ENCODE results near the gene GPR84. TPM values are rescaled to one million over a fixed set of nuclear protein-coding genes. Genes with fewer than 3 reads are reported as not detected.

Gene GPR84
- polyA plus RNA-seq, 1 of the 3 experiments (the other 2 are of a cell fraction) = 0.03 TPM

DNA sequence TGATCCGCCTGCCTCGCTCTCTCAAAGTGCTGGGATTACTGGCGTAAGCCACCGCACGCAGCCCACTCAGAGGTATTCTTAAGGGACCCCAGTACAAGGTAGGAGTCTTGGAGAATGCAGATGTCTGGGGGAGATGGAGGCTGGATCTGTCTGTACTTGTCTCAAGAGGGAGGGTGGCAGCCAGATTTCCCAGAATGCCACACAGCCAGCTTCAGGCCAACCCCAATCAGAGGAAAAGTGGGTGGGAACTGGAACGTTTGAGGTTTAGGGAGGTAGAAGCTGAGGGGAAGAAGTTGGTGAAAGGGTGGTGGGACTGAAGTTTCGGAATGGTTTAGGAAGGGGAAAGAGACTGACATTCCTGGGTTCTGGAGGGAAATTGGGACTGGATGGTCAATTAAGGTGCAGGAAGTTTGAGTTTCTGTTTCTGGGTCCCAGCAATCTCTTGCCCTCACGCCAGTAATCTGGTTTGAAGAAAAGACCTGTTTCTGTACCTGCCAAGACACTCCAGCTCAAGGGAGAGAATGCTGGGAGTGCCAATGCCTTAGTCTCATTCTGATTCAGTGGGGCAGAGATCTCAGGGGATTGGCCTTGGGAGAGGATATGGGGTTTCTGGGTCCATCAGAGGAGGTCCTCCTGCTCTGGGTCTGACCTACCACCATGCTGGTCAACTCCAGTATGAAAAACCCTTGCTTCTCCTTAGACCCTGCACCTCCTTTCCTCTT is 28.4 kb upstream of the GPR84 start:
- no peak for DNase-seq
- Histone ChIP-seq H3K9ac (no peak overlapping the region), H3K36me3 (replicated peaks in 1 of 2; ENCODE audit: control insufficient read depth in 1 of 2, insufficient read depth in 2 of 2, low read length in 1 of 2) (peaks cover 13 to 17% of the 10 kb centered on the region in 2 experiments), H3K9me3 (no peaks in the 10 kb centered on the region), H2AFZ (ENCODE audit: low read depth) (no peak overlapping the region), H3K4me1 (ENCODE audit: control insufficient read depth in 1 of 2, insufficient read depth in 2 of 2, low read depth in 1 of 2, low read length in 1 of 2) (peaks cover 0 to 19% of the 10 kb centered on the region in 2 experiments; a peak in 1 of 4 replicates), H3K27me3 (ENCODE audit: insufficient read depth) (no peaks in the 10 kb centered on the region), H3K27ac (ENCODE audit: low read depth in 2 of 2, low read length in 1 of 2) (no peak overlapping the region), H4K20me1 (ENCODE audit: insufficient read depth) (no peaks in the 10 kb centered on the region), H3K4me2 (no peak overlapping the region), H3F3A (replicated peaks; ENCODE audit: insufficient read depth) (peaks cover under 1% of the 10 kb centered on the region), H3K79me2 (ENCODE audit: insufficient read depth) (no peaks in the 10 kb centered on the region), H3K4me3 (ENCODE audit: low read depth in 2 of 2, low read length in 1 of 2) (no peak overlapping the region), H3K9me2 (no peaks in the 10 kb centered on the region)
- WGBS (ENCODE audit: low lambda C conversion rate) = 94% methylated on average over 5 of the region's 8 CpGs
- TF ChIP-seq YY1 (IDR thresholded peaks at IDR 0.05; ENCODE audit: low read depth) (no peak), RXRA (IDR thresholded peaks at IDR 0.05; ENCODE audit: borderline replicate concordance, low read depth) (no peak), POLR2AphosphoS5 (IDR thresholded peaks at IDR 0.05; ENCODE audit: low read depth, low read length) (no peak), RCOR1 (IDR thresholded peaks at IDR 0.05; ENCODE audit: low read length) (no peak), IRF3 (IDR thresholded peaks at IDR 0.05; ENCODE audit: low read depth, low read length) (no peak), CTCF (IDR thresholded peaks at IDR 0.05) (no peak), FOXJ3 (CRISPR knock-in tag; IDR thresholded peaks at IDR 0.05) (no peak), TCF12 (IDR thresholded peaks at IDR 0.05) (no peak), EP300 (IDR thresholded peaks at IDR 0.05; ENCODE audit: borderline replicate concordance in 1 of 2, low read depth in 1 of 2, low read length in 1 of 2) (no peak), NRF1 (IDR thresholded peaks at IDR 0.05; ENCODE audit: low read depth, low read length) (no peak), TAF1 (IDR thresholded peaks at IDR 0.05; ENCODE audit: borderline replicate concordance, low read depth, low read length) (no peak), ELF1 (IDR thresholded peaks at IDR 0.05) (no peak)
- TF ChIP-seq, protein P1, sequence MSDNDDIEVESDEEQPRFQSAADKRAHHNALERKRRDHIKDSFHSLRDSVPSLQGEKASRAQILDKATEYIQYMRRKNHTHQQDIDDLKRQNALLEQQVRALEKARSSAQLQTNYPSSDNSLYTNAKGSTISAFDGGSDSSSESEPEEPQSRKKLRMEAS (IDR thresholded peaks at IDR 0.05; ENCODE audit: low read depth) = no peak
- CTCF ChIA-PET = interaction anchor here (0.9 to 3.9 kb wide), 11 partner anchors 10 to 393 kb away, joined by 3 to 37 read pairs (median 5); partner anchors contain the start of gene HOXC9
- POLR2A ChIA-PET = no interaction called here
